PFSK-1 (cell line): ENCODE data around the gene XIST.

Source experiments
- POLR2AphosphoS5 ChIP-seq: IDR thresholded peaks from 2 replicates; pipeline ENCODE4 v1.6.1; 2012; ENCODE audit warnings: low read depth, mild to moderate bottlenecking, control low read depth, low read length, moderate library complexity
- SIN3A ChIP-seq: IDR thresholded peaks from 2 replicates; pipeline ENCODE4 v1.6.1; 2012; ENCODE audit warnings: mild to moderate bottlenecking, low read length, moderate library complexity, borderline replicate concordance; ENCODE audit not compliant: insufficient read depth
- TAF1 ChIP-seq: IDR thresholded peaks from 2 replicates; pipeline ENCODE4 v1.6.1; 2012; ENCODE audit warnings: low read length, control low read depth, borderline replicate concordance; ENCODE audit not compliant: insufficient read depth
- TF ChIP-seq, protein P1 (sequence below), 2 experiments: IDR thresholded peaks; 2 replicates each; pipeline versions ENCODE4 v1.6.1 to v1.8.0; 2011 to 2012; ENCODE audit warnings: low read depth in 2 of 2, low read length in 2 of 2, control low read depth in 1 of 2, inconsistent platforms in 1 of 2, mild to moderate bottlenecking in 1 of 2, moderate library complexity in 1 of 2; ENCODE audit not compliant: insufficient read depth in 1 of 2

DNA sequence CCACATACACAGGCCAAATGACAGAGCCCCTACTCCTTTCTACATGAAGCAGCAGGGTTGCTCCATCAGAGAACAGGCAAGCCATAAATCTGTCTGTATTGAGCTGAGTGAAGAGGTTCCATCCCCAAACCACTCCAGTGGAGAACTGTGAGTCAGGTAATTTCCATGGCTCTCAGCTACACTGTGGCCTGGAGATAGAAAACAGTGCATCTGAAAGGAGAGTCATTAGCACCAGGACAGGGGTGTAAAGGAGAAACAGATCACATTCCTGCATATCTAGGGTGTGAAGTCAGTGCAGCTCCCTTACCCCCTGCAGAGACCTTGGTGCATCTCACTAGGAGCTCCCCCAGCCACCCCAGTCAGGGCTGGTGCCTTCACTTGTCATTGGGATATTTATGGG, 25.2 kb upstream of the XIST start:
- TF ChIP-seq, protein P1, sequence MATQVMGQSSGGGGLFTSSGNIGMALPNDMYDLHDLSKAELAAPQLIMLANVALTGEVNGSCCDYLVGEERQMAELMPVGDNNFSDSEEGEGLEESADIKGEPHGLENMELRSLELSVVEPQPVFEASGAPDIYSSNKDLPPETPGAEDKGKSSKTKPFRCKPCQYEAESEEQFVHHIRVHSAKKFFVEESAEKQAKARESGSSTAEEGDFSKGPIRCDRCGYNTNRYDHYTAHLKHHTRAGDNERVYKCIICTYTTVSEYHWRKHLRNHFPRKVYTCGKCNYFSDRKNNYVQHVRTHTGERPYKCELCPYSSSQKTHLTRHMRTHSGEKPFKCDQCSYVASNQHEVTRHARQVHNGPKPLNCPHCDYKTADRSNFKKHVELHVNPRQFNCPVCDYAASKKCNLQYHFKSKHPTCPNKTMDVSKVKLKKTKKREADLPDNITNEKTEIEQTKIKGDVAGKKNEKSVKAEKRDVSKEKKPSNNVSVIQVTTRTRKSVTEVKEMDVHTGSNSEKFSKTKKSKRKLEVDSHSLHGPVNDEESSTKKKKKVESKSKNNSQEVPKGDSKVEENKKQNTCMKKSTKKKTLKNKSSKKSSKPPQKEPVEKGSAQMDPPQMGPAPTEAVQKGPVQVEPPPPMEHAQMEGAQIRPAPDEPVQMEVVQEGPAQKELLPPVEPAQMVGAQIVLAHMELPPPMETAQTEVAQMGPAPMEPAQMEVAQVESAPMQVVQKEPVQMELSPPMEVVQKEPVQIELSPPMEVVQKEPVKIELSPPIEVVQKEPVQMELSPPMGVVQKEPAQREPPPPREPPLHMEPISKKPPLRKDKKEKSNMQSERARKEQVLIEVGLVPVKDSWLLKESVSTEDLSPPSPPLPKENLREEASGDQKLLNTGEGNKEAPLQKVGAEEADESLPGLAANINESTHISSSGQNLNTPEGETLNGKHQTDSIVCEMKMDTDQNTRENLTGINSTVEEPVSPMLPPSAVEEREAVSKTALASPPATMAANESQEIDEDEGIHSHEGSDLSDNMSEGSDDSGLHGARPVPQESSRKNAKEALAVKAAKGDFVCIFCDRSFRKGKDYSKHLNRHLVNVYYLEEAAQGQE (IDR thresholded peaks at IDR 0.05; ENCODE audit: insufficient read depth in 1 of 2, low read depth in 2 of 2, low read length in 2 of 2), result no peak
- TF ChIP-seq POLR2AphosphoS5 (no peak), SIN3A (no peak), TAF1 (no peak)
